ENCODE data around the gene PRKAG2.
"Not testable (repeated sequence)": the region's sequence is repeated elsewhere in the genome, so short reads cannot be mapped to it uniquely, and the experiment has no call there.

Gene PRKAG2

DNA sequence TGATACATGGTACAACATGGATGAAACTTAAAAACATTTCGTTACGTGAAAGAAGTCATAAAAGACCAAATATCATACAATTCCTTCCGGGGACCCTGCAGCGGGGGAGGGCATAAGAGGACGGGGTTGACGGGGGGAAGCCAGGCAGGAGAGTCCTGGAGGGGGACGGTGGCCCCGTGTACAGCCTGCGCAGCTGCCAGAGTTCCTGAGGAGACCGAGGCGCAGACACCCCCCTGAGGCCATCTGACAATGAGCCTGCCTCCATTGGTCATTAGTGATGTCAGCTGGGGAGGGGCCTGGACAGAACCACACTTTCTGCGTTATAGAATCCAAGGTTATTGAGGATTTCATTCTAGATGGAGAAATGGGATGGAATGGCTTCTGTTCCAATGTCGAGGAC lies 47.2 kb downstream of the PRKAG2 start:
- Histone ChIP-seq H3K79me2 (ENCODE audit: control insufficient read depth, insufficient read depth, low read length, poor library complexity) (no peaks in the 10 kb centered on the region), H2BK120ac (ENCODE audit: insufficient read depth, low read length, poor library complexity) (no peak overlapping the region), H2AK5ac (ENCODE audit: low read length) (no peak overlapping the region), H3K27ac (ENCODE audit: low read depth, low read length) (no peak overlapping the region), H3K4me3 (ENCODE audit: low read depth, low read length) (no peak overlapping the region), H3K4me2 (ENCODE audit: low read length) (no peak overlapping the region), H3K4me1 (ENCODE audit: control insufficient read depth in 1 of 2, insufficient read depth in 2 of 2, low read length in 2 of 2) (no peaks in the 10 kb centered on the region), H3K79me1 (ENCODE audit: low read length) (no peaks in the 10 kb centered on the region), H3K9ac (ENCODE audit: low read length) (no peak overlapping the region), H2BK12ac (ENCODE audit: low read length) (no peak overlapping the region), H3K4ac (ENCODE audit: low read depth, low read length) (no peak overlapping the region), H2AFZ (ENCODE audit: insufficient read depth, low read length, poor library complexity) (no peak overlapping the region), H3K27me3 (ENCODE audit: insufficient read depth, low read length) (no peaks in the 10 kb centered on the region), H3K18ac (ENCODE audit: low read length) (no peak overlapping the region), H3K14ac (ENCODE audit: low read length) (no peak overlapping the region), H4K12ac (ENCODE audit: low read depth, low read length) (no peak overlapping the region), H4K8ac (ENCODE audit: low read depth, low read length) (no peak overlapping the region), H3K36me3 (ENCODE audit: control insufficient read depth in 1 of 2, insufficient read depth in 2 of 2, low read length in 2 of 2) (no peaks in the 10 kb centered on the region), H3K9me3 (ENCODE audit: insufficient read depth, low read depth, low read length) (no peaks in the 10 kb centered on the region), H3K23ac (ENCODE audit: low read length) (no peak overlapping the region), H4K91ac (ENCODE audit: low read depth, low read length) (no peak overlapping the region), H2BK5ac (ENCODE audit: low read depth, low read length, poor library complexity) (no peak overlapping the region)
- no CpG with 5 or more reads among the region's 13 CpGs for WGBS (ENCODE audit: extremely low coverage, insufficient coverage, insufficient read length)
- no peak for DNase-seq

DNA sequence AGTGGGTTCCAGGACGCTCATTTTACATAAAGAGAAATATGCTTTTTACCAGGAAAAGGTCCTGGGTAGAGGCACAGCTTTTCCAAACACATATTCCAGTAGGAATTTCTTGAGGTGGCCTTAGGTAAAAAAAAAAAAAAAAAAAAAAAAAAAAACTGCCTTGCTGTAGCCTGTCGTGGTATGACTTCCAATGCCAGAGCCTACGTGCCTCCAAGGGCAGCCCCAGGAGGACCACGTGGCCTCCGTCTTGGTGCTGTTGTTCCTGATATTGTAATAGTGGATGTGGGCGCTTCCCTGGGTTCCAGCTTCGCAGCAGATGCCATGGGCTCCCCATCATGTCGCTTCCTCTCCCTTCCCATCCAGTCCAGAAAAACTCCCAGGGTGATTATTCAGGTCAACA lies 49.3 kb downstream of the PRKAG2 start:
- H2BK120ac ChIP-seq (ENCODE audit: insufficient read depth, low read length, poor library complexity): no peak overlapping the region
- no peak overlapping the region for H3K9ac ChIP-seq (ENCODE audit: low read length)
- no peak overlapping the region for H4K91ac ChIP-seq (ENCODE audit: low read depth, low read length)
- no peaks in the 10 kb centered on the region for H3K36me3 ChIP-seq (ENCODE audit: control insufficient read depth in 1 of 2, insufficient read depth in 2 of 2, low read length in 2 of 2)
- H3K27me3 ChIP-seq (ENCODE audit: insufficient read depth, low read length): no peaks in the 10 kb centered on the region
- no peak overlapping the region for H2AK5ac ChIP-seq (ENCODE audit: low read length)
- H3K4me1 ChIP-seq (ENCODE audit: control insufficient read depth in 1 of 2, insufficient read depth in 2 of 2, low read length in 2 of 2): no peaks in the 10 kb centered on the region
- H2AFZ ChIP-seq (ENCODE audit: insufficient read depth, low read length, poor library complexity): no peak overlapping the region
- H3K9me3 ChIP-seq (ENCODE audit: insufficient read depth, low read depth, low read length): no peaks in the 10 kb centered on the region
- no peak overlapping the region for H2BK5ac ChIP-seq (ENCODE audit: low read depth, low read length, poor library complexity)
- no peak overlapping the region for H3K27ac ChIP-seq (ENCODE audit: low read depth, low read length)
- H4K8ac ChIP-seq (ENCODE audit: low read depth, low read length): no peak overlapping the region
- H3K4ac ChIP-seq (ENCODE audit: low read depth, low read length): no peak overlapping the region
- no peaks in the 10 kb centered on the region for H3K79me1 ChIP-seq (ENCODE audit: low read length)
- no peak for DNase-seq
- no peaks in the 10 kb centered on the region for H3K79me2 ChIP-seq (ENCODE audit: control insufficient read depth, insufficient read depth, low read length, poor library complexity)
- H3K4me2 ChIP-seq (ENCODE audit: low read length): no peak overlapping the region
- H3K23ac ChIP-seq (ENCODE audit: low read length): no peak overlapping the region
- no peak overlapping the region for H3K14ac ChIP-seq (ENCODE audit: low read length)
- no peak overlapping the region for H2BK12ac ChIP-seq (ENCODE audit: low read length)
- H3K18ac ChIP-seq (ENCODE audit: low read length): no peak overlapping the region
- no peak overlapping the region for H3K4me3 ChIP-seq (ENCODE audit: low read depth, low read length)
- no peak overlapping the region for H4K12ac ChIP-seq (ENCODE audit: low read depth, low read length)
- WGBS (ENCODE audit: extremely low coverage, insufficient coverage, insufficient read length): no CpG with 5 or more reads among the region's 8 CpGs

DNA sequence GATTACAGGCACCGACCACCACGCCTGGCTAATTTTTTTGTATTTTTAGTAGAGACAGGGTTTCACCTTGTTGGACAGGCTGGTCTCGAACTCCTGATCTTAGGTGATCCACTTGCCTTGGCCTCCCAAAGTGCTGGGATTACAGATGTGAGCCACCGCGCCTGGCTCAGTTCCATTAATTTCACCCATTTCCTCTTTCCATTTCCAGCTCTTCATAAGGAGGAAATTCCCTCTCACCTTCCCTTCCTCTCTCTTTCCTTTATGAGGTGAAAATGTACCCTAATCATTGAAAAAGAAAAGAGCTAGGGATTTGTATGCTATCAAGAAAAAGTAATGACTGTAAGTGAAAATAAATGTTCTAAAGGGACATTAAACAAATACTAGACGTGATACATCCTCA lies 50.6 kb downstream of the PRKAG2 start:
- H3K27ac ChIP-seq (ENCODE audit: low read depth, low read length); H3K14ac ChIP-seq (ENCODE audit: low read length); DNase-seq; H3K36me3 ChIP-seq (ENCODE audit: control insufficient read depth in 1 of 2, insufficient read depth in 2 of 2, low read length in 2 of 2); H3K9me3 ChIP-seq (ENCODE audit: insufficient read depth, low read depth, low read length); H4K12ac ChIP-seq (ENCODE audit: low read depth, low read length); H3K27me3 ChIP-seq (ENCODE audit: insufficient read depth, low read length); H2AK5ac ChIP-seq (ENCODE audit: low read length); H3K18ac ChIP-seq (ENCODE audit: low read length); H3K4me2 ChIP-seq (ENCODE audit: low read length); H3K79me2 ChIP-seq (ENCODE audit: control insufficient read depth, insufficient read depth, low read length, poor library complexity); H4K91ac ChIP-seq (ENCODE audit: low read depth, low read length); H2BK120ac ChIP-seq (ENCODE audit: insufficient read depth, low read length, poor library complexity); H3K4me1 ChIP-seq (ENCODE audit: control insufficient read depth in 1 of 2, insufficient read depth in 2 of 2, low read length in 2 of 2); H3K4me3 ChIP-seq (ENCODE audit: low read depth, low read length); H4K8ac ChIP-seq (ENCODE audit: low read depth, low read length); H3K79me1 ChIP-seq (ENCODE audit: low read length); H2BK5ac ChIP-seq (ENCODE audit: low read depth, low read length, poor library complexity); H3K9ac ChIP-seq (ENCODE audit: low read length); H3K23ac ChIP-seq (ENCODE audit: low read length); H3K4ac ChIP-seq (ENCODE audit: low read depth, low read length); H2BK12ac ChIP-seq (ENCODE audit: low read length); H2AFZ ChIP-seq (ENCODE audit: insufficient read depth, low read length, poor library complexity): not testable (repeated sequence)
- WGBS (ENCODE audit: extremely low coverage, insufficient coverage, insufficient read length): no CpG with 5 or more reads among the region's 6 CpGs

DNA sequence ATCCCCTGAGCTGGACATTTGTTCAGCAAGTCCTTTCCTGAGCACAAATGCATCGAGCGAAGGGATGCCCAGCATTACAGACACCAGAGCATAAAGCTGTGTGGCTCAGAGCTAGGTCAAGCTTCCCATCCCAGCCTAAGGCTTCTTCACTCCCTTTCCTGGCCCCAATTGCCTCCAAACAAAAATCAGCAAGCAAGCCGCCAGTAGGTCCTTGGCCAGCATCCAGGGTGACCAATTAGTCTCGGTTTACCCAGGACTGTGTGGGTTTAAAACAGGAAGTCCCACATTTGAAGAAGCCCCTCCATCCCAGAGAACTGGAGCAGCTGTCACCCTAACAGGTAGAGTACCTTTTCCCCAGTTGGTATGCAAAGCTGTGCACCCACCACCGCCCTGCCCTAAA lies 51.2 kb downstream of the PRKAG2 start:
- Histone ChIP-seq H2BK12ac (ENCODE audit: low read length) (no peak overlapping the region), H3K79me1 (ENCODE audit: low read length) (no peaks in the 10 kb centered on the region), H4K91ac (ENCODE audit: low read depth, low read length) (no peak overlapping the region), H3K4me1 (ENCODE audit: control insufficient read depth in 1 of 2, insufficient read depth in 2 of 2, low read length in 2 of 2) (no peaks in the 10 kb centered on the region), H2BK5ac (ENCODE audit: low read depth, low read length, poor library complexity) (no peak overlapping the region), H3K27ac (ENCODE audit: low read depth, low read length) (no peak overlapping the region), H3K4me2 (ENCODE audit: low read length) (no peak overlapping the region), H2AFZ (ENCODE audit: insufficient read depth, low read length, poor library complexity) (no peak overlapping the region), H3K14ac (ENCODE audit: low read length) (no peak overlapping the region), H3K36me3 (ENCODE audit: control insufficient read depth in 1 of 2, insufficient read depth in 2 of 2, low read length in 2 of 2) (no peaks in the 10 kb centered on the region), H3K9me3 (ENCODE audit: insufficient read depth, low read depth, low read length) (no peaks in the 10 kb centered on the region), H3K9ac (ENCODE audit: low read length) (no peak overlapping the region), H2BK120ac (ENCODE audit: insufficient read depth, low read length, poor library complexity) (no peak overlapping the region), H3K79me2 (ENCODE audit: control insufficient read depth, insufficient read depth, low read length, poor library complexity) (no peaks in the 10 kb centered on the region), H3K4ac (ENCODE audit: low read depth, low read length) (no peak overlapping the region), H3K27me3 (ENCODE audit: insufficient read depth, low read length) (no peaks in the 10 kb centered on the region), H3K18ac (ENCODE audit: low read length) (no peak overlapping the region), H4K12ac (ENCODE audit: low read depth, low read length) (no peak overlapping the region), H4K8ac (ENCODE audit: low read depth, low read length) (no peak overlapping the region), H2AK5ac (ENCODE audit: low read length) (no peak overlapping the region), H3K23ac (ENCODE audit: low read length) (no peak overlapping the region), H3K4me3 (ENCODE audit: low read depth, low read length) (no peak overlapping the region)
- no peak for DNase-seq
- WGBS (ENCODE audit: extremely low coverage, insufficient coverage, insufficient read length): no CpG with 5 or more reads among the region's 5 CpGs

Data from trophoblast cell (in vitro differentiated cells and primary cell).